Neutrophil (primary cell): ENCODE data around the gene FCHSD2.
A peak's percentile ranks its signal among the peaks of the same experiment; 100 is the strongest.

ENCODE experiments used
- H3K27ac ChIP-seq: fragments of 200-600 bp; sonication (generic); 2 replicates; pipeline ENCODE4 v1.5.1; 2016; ENCODE audit warnings: mild to moderate bottlenecking, moderate library complexity
- H3K27me3 ChIP-seq: fragments of 200-600 bp; sonication (generic); 2 replicates; pipeline ENCODE4 v1.6.0; 2016; ENCODE audit warnings: mild to moderate bottlenecking
- H3K36me3 ChIP-seq: fragments of 200-600 bp; sonication (generic); 2 replicates; pipeline ENCODE4 v1.5.1; 2017
- H3K4me1 ChIP-seq, 2 experiments: fragments of 200-600 bp in 1 of 2; sonication (generic) in 1 of 2; 1 replicate in 1 of 2; 2 replicates in 1 of 2; pipeline versions ENCODE4 v1.5.1 to v1.6.1; 2013 to 2016; ENCODE audit warnings: low read depth in 1 of 2, low read length in 1 of 2, mild to moderate bottlenecking in 1 of 2, moderate library complexity in 1 of 2; ENCODE audit not compliant: control insufficient read depth in 1 of 2, insufficient read depth in 1 of 2
- H3K4me3 ChIP-seq, 2 experiments: fragments of 200-600 bp in 1 of 2; sonication (generic) in 1 of 2; 1 replicate in 1 of 2; 2 replicates in 1 of 2; pipeline ENCODE4 v1.5.1; 2013 to 2016; ENCODE audit warnings: low read depth in 1 of 2, low read length in 1 of 2, mild to moderate bottlenecking in 1 of 2, moderate library complexity in 1 of 2
- H3K9me3 ChIP-seq: fragments of 200-600 bp; sonication (generic); 2 replicates; pipeline ENCODE4 v1.5.1; 2016
- CTCF ChIP-seq: fragments of 200-600 bp; sonication (generic); IDR thresholded peaks from 2 replicates; pipeline ENCODE4 v1.5.1; 2016; ENCODE audit warnings: antibody characterized with exemption

The FCHSD2 gene

GRCh38 chr11:73001615-73002014 lies 140.5 kb downstream of the FCHSD2 start:
- H3K36me3 ChIP-seq: no peaks in the 10 kb centered on the region
- H3K4me1 ChIP-seq: peaks cover 8 to 11% of the 10 kb centered on the region in 2 experiments
- no peak for TF ChIP-seq CTCF
- no peaks in the 10 kb centered on the region for H3K27me3 ChIP-seq
- peak overlapping the region; percentile 30 for H3K27ac ChIP-seq
- no peaks in the 10 kb centered on the region for H3K9me3 ChIP-seq
- H3K4me3 ChIP-seq: no peak overlapping the region

- TF ChIP-seq CTCF: no peak
Observed at GRCh38 chr11:72998676-72999075, 143.4 kb downstream of the FCHSD2 start.

GRCh38 chr11:72996959-72997358 lies 145.2 kb downstream of the FCHSD2 start:
- Histone ChIP-seq H3K27ac (peak overlapping the region; percentile 77), H3K9me3 (no peaks in the 10 kb centered on the region), H3K4me1 (peaks cover 15 to 16% of the 10 kb centered on the region in 2 experiments), H3K27me3 (no peaks in the 10 kb centered on the region), H3K36me3 (peaks cover 3% of the 10 kb centered on the region), H3K4me3 (peak overlapping the region; percentile 29 to 34)
- TF ChIP-seq CTCF: no peak

More at GRCh38 chr11:72998676-72999075, 143.4 kb downstream of the FCHSD2 start:
- Histone ChIP-seq H3K9me3 (no peaks in the 10 kb centered on the region), H3K27me3 (no peaks in the 10 kb centered on the region), H3K4me3 (no peak overlapping the region), H3K27ac (no peak overlapping the region), H3K4me1 (peaks cover 15 to 16% of the 10 kb centered on the region in 2 experiments), H3K36me3 (peaks cover 3% of the 10 kb centered on the region)

- Histone ChIP-seq H3K9me3 (no peaks in the 10 kb centered on the region), H3K27me3 (no peaks in the 10 kb centered on the region), H3K36me3 (peaks cover 3% of the 10 kb centered on the region), H3K27ac (peak overlapping the region; percentile 85), H3K4me3 (peak overlapping the region in 1 of 2 experiments; percentile 23), H3K4me1 (peaks cover 48 to 54% of the 10 kb centered on the region in 2 experiments)
- no peak for TF ChIP-seq CTCF
Observed at GRCh38 chr11:72989727-72990126, 152.4 kb downstream of the FCHSD2 start.

- no peaks in the 10 kb centered on the region for H3K36me3 ChIP-seq
- H3K4me1 ChIP-seq: peaks cover 48 to 54% of the 10 kb centered on the region in 2 experiments
- no peak for TF ChIP-seq CTCF
- no peaks in the 10 kb centered on the region for H3K9me3 ChIP-seq
- H3K27me3 ChIP-seq: no peaks in the 10 kb centered on the region
- H3K27ac ChIP-seq: peak overlapping the region; percentile 85
- H3K4me3 ChIP-seq: no peak overlapping the region
Observed at GRCh38 chr11:72988821-72989220, 153.3 kb downstream of the FCHSD2 start.

- no peak overlapping the region for H3K4me3 ChIP-seq
- no peak for TF ChIP-seq CTCF
- H3K27ac ChIP-seq: peak overlapping the region; percentile 85
- no peaks in the 10 kb centered on the region for H3K27me3 ChIP-seq
- no peaks in the 10 kb centered on the region for H3K9me3 ChIP-seq
- H3K36me3 ChIP-seq: no peaks in the 10 kb centered on the region
- H3K4me1 ChIP-seq: peaks cover 67 to 73% of the 10 kb centered on the region in 2 experiments
Observed at GRCh38 chr11:72985645-72986044, 156.5 kb downstream of the FCHSD2 start.
